Epithelial cell of proximal tubule (primary cell): Measurements from ENCODE around the gene ENOSF1. TPM values are rescaled to one million over a fixed set of nuclear protein-coding genes. Genes with fewer than 3 reads are reported as not detected.

Experiments
- DNase-seq: peaks from one replicate; pipeline ENCODE4 v3.0.0-alpha.2; 2011; ENCODE audit warnings: low read depth
- H3K4me3 ChIP-seq: 2 replicates; pipeline ENCODE4 v1.5.1; 2011; ENCODE audit warnings: low read depth, mild to moderate bottlenecking, low read length
- total RNA-seq: library from RNA; depleted of rRNA; stranded (reverse); fragments of >200 nt; gene quantifications from 2 replicates; pipeline ENCODE4 v1.2.3, GENCODE V29; 2015
- TF ChIP-seq, protein P1 (sequence below): conservative IDR thresholded peaks from 2 replicates; pipeline ENCODE4 v1.5.1; 2012; ENCODE audit warnings: low read depth, mild to moderate bottlenecking, low read length

The ENOSF1 gene
- total RNA-seq, 1 donor from 2014 or later: 28.0 TPM

DNA sequence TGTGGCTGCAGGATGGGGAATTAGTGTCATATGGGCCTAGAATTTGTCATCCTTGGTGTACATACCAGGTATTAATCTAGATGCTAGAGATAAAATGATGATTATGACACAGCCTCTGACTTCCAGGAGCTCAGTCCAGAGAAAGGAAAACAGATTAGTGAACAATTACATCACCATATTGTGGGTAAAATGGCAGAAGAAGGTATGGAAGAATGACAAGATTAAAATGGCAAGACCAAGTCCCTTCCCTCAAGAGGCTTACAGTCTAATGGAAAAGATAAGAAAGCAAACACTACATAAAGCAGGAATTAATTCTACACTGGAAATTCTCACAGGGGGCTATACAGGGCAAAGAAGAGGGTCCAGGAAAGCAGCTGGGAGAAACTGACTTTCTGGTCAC lies 80.9 kb downstream of the ENOSF1 start:
- H3K4me3 ChIP-seq: no peak overlapping the region
- TF ChIP-seq, protein P1, sequence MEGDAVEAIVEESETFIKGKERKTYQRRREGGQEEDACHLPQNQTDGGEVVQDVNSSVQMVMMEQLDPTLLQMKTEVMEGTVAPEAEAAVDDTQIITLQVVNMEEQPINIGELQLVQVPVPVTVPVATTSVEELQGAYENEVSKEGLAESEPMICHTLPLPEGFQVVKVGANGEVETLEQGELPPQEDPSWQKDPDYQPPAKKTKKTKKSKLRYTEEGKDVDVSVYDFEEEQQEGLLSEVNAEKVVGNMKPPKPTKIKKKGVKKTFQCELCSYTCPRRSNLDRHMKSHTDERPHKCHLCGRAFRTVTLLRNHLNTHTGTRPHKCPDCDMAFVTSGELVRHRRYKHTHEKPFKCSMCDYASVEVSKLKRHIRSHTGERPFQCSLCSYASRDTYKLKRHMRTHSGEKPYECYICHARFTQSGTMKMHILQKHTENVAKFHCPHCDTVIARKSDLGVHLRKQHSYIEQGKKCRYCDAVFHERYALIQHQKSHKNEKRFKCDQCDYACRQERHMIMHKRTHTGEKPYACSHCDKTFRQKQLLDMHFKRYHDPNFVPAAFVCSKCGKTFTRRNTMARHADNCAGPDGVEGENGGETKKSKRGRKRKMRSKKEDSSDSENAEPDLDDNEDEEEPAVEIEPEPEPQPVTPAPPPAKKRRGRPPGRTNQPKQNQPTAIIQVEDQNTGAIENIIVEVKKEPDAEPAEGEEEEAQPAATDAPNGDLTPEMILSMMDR: no peak
- no peak for DNase-seq

DNA sequence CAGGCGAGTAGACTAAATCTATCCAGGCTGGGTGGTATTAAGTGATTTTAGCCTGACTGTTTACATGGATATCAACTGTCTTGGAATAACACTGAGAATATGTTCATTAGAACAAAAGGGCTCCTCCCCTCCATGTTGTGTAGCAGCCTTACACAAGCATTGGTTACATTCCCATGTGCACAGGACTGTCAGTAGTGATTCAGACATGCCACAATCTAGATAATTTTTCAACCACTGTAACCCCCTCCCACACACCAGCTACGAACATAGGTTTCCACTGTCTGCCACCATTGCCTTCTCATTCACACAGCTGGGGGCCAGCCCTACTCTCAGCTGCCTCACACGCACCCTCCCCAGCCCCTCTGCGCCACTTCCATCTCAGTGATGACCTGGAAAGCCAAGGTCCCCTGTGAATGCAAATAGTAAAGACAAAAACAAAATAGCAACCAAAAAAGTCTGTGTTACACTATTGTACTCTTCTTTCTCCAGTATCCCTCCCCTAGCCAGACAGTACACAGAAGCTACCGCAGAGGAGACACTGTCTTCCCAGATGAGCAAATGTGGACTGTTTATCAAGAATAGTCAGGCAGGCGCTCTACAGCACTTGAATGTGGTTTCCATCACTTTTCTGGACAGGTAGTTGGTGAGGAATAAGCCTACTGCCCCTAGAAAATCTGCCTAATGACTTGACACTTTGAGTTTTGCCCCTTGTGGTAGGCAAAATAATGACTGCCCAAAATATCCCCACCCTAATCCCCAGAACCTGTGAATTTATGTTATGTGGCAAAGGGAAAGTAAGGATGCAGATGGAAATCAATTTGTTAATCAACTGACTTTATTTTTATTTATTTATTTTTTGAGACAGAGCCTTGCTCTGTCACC lies 82.9 kb downstream of the ENOSF1 start:
- H3K4me3 ChIP-seq: no peak overlapping the region
- DNase-seq: no peak
- TF ChIP-seq, protein P1: no peak

- no peak overlapping the region for H3K4me3 ChIP-seq
- no peak for DNase-seq
- TF ChIP-seq, protein P1: no peak
These were observed 85.2 kb downstream of the ENOSF1 start for GRCh38 chr18:627231-627630.

GRCh38 chr18:623761-624620 lies 88.4 kb downstream of the ENOSF1 start:
- no peak overlapping the region for H3K4me3 ChIP-seq
- peak; percentile 26 for DNase-seq
- TF ChIP-seq, protein P1: peak; percentile 77

DNA sequence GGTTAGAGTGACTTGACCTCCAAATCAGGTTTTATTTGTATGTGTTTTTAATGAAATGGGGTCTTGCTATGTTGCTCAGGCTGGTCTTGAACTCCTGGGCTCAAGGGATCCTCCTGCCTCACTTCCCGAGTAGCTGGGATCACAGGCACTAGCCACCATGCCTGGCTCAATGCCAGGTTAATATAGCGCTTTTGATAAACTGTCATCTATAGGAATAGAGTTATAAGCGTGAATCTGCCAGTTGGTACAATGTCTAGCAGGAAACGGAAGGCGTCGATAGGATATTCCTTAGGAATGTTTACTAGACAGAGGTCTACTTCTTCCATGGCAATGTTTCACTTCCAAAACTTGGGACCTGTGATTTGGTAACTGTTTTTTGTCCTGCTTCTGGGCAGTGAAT lies 90.1 kb downstream of the ENOSF1 start:
- no peak for DNase-seq
- TF ChIP-seq, protein P1: no peak
- H3K4me3 ChIP-seq: no peak overlapping the region

DNA sequence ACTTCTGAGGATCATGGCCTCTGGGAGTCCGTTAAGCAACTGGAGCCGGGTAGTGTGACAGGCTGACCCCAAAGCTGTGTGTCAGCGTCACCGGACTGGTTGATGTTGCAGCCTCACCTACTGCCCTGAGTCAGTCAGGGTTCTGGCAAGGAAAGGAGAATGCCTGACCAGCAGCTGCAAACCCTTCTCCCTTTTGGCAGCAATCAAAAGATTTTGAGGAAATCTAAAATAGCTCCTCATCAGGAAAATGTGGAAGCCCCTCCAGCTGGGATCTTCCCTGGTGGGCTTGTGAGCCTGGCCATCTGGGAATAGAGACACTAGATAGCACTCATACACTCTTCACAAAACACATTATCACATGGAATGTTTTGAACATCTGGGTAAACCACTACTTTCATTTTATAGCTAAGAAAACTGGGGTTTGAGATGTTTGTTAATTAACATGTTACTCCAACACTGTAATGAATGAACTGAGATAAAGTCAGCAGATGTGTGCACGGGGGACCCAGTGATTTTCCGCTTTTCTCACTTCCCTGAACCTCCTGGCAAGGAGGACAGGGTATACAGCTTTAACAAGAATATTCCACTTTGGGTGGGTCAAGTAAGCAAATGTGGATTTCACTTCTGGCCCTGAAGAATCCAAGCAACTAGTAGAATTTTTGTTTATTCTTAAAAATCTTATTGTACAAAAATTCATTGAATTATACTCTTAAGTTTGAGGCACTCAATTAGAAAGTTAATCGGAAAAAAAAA lies 91.0 kb downstream of the ENOSF1 start:
- no peak for DNase-seq
- TF ChIP-seq, protein P1: no peak
- H3K4me3 ChIP-seq: no peak overlapping the region
